ENCODE measurements around the gene TREM2. TPM values are rescaled to one million over a fixed set of nuclear protein-coding genes. Genes with fewer than 3 reads are reported as not detected.

Gene TREM2
- total and polyA plus RNA-seq, 2 donors (not counting 1 experiment from before 2014, with no cell fraction given) = 0.17 TPM; not detected in 1

DNA sequence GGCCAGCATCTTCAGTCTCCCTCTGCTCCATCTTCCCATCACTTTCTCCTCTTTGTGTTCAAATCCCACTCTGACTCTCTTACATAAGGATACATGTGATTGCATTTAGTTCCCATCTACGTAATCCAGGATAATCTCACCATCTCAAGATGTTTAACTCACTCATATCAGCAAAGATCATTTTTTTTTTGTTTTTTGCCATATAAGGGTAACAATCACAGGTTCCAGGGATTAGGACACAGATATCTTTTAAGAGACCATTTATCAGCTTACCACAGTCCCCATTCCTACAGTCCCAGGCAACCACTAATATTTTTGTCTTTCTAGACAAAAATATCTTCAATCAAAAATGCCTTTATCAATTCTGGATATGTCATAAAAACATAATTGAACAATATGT, 41.2 kb upstream of the TREM2 start:
- no peaks in the 10 kb centered on the region for H3K4me1 ChIP-seq (ENCODE audit: control insufficient read depth, extremely low read depth, insufficient read depth, low read length)
- H3K4me2 ChIP-seq (ENCODE audit: extremely low read depth, insufficient read depth, low read length) = no peak overlapping the region
- H3K9ac ChIP-seq (ENCODE audit: insufficient read depth, low read length) = no peak overlapping the region
- H3K27ac ChIP-seq (ENCODE audit: insufficient read depth, low read length) = no peak overlapping the region
- no peaks in the 10 kb centered on the region for H3K79me2 ChIP-seq (ENCODE audit: control insufficient read depth, insufficient read depth, low read length)
- H4K20me1 ChIP-seq (ENCODE audit: control insufficient read depth, extremely low read depth, insufficient read depth, low read length) = no peaks in the 10 kb centered on the region
- no peak for DNase-seq (ENCODE audit: low read depth in 2 of 2)
- no peak overlapping the region for H2AFZ ChIP-seq (ENCODE audit: low read length)
- no peaks in the 10 kb centered on the region for H3K36me3 ChIP-seq (ENCODE audit: control insufficient read depth, insufficient read depth, low read length)
- no peak for TF ChIP-seq EZH2 (IDR thresholded peaks at IDR 0.05; ENCODE audit: low read length, missing control alignments)
- TF ChIP-seq CTCF (conservative IDR thresholded peaks at IDR 0.05 in 1 of 2, IDR thresholded peaks at IDR 0.05 in 1 of 2; ENCODE audit: low read depth in 1 of 2, low read length in 2 of 2) = no peak
- no peak overlapping the region for H3K4me3 ChIP-seq (replicated peaks in 1 of 4; ENCODE audit: control extremely low read depth in 1 of 4, insufficient read depth in 1 of 4, low read depth in 3 of 4, low read length in 4 of 4)
- H3K27me3 ChIP-seq (ENCODE audit: control insufficient read depth, insufficient read depth, low read length) = no peaks in the 10 kb centered on the region
- H3K9me3 ChIP-seq (ENCODE audit: control insufficient read depth, insufficient read depth, low read depth, low read length) = no peaks in the 10 kb centered on the region

- H3K9me3 ChIP-seq (ENCODE audit: control insufficient read depth, insufficient read depth, low read depth, low read length) = no peaks in the 10 kb centered on the region
- no peak overlapping the region for H3K4me2 ChIP-seq (ENCODE audit: extremely low read depth, insufficient read depth, low read length)
- H3K79me2 ChIP-seq (ENCODE audit: control insufficient read depth, insufficient read depth, low read length) = no peaks in the 10 kb centered on the region
- no peaks in the 10 kb centered on the region for H4K20me1 ChIP-seq (ENCODE audit: control insufficient read depth, extremely low read depth, insufficient read depth, low read length)
- no peaks in the 10 kb centered on the region for H3K27me3 ChIP-seq (ENCODE audit: control insufficient read depth, insufficient read depth, low read length)
- H3K27ac ChIP-seq (ENCODE audit: insufficient read depth, low read length) = no peak overlapping the region
- H3K9ac ChIP-seq (ENCODE audit: insufficient read depth, low read length) = no peak overlapping the region
- DNase-seq (ENCODE audit: low read depth in 2 of 2) = no peak
- no peaks in the 10 kb centered on the region for H3K36me3 ChIP-seq (ENCODE audit: control insufficient read depth, insufficient read depth, low read length)
- TF ChIP-seq CTCF (conservative IDR thresholded peaks at IDR 0.05 in 1 of 2, IDR thresholded peaks at IDR 0.05 in 1 of 2; ENCODE audit: low read depth in 1 of 2, low read length in 2 of 2) (no peak), EZH2 (IDR thresholded peaks at IDR 0.05; ENCODE audit: low read length, missing control alignments) (no peak)
- H3K4me1 ChIP-seq (ENCODE audit: control insufficient read depth, extremely low read depth, insufficient read depth, low read length) = no peaks in the 10 kb centered on the region
- no peak overlapping the region for H2AFZ ChIP-seq (ENCODE audit: low read length)
- H3K4me3 ChIP-seq (replicated peaks in 1 of 4; ENCODE audit: control extremely low read depth in 1 of 4, insufficient read depth in 1 of 4, low read depth in 3 of 4, low read length in 4 of 4) = no peak overlapping the region
These were observed 38.9 kb upstream of the TREM2 start for GRCh38 chr6:41201764-41202173.

GRCh38 chr6:41200901-41201763, 38.2 kb upstream of the TREM2 start, which contains the start of gene TREML2:
Gene TREML2, minus strand, starts transcription at chr6:41201149. Its CDS starts 141 bp downstream, at chr6:41201008.
- no peak within 1 kb of the TSS for H3K4me2 ChIP-seq (ENCODE audit: extremely low read depth, insufficient read depth, low read length)
- H3K36me3 ChIP-seq (ENCODE audit: control insufficient read depth, insufficient read depth, low read length) = no peaks in the 10 kb centered on the region
- no peak within 1 kb of the TSS for H3K27ac ChIP-seq (ENCODE audit: insufficient read depth, low read length)
- TF ChIP-seq CTCF (conservative IDR thresholded peaks at IDR 0.05 in 1 of 2, IDR thresholded peaks at IDR 0.05 in 1 of 2; ENCODE audit: low read depth in 1 of 2, low read length in 2 of 2) (no peak), EZH2 (IDR thresholded peaks at IDR 0.05; ENCODE audit: low read length, missing control alignments) (no peak)
- H3K9ac ChIP-seq (ENCODE audit: insufficient read depth, low read length) = no peak within 1 kb of the TSS
- no peak within 1 kb of the TSS for H3K4me3 ChIP-seq (replicated peaks in 1 of 4; ENCODE audit: control extremely low read depth in 1 of 4, insufficient read depth in 1 of 4, low read depth in 3 of 4, low read length in 4 of 4)
- DNase-seq (ENCODE audit: low read depth in 2 of 2) = no peak
- H2AFZ ChIP-seq (ENCODE audit: low read length) = no peak within 1 kb of the TSS
- no peaks in the 10 kb centered on the region for H3K4me1 ChIP-seq (ENCODE audit: control insufficient read depth, extremely low read depth, insufficient read depth, low read length)
- H3K79me2 ChIP-seq (ENCODE audit: control insufficient read depth, insufficient read depth, low read length) = no peaks in the 10 kb centered on the region
- no peaks in the 10 kb centered on the region for H3K9me3 ChIP-seq (ENCODE audit: control insufficient read depth, insufficient read depth, low read depth, low read length)
- no peaks in the 10 kb centered on the region for H4K20me1 ChIP-seq (ENCODE audit: control insufficient read depth, extremely low read depth, insufficient read depth, low read length)
- no peaks in the 10 kb centered on the region for H3K27me3 ChIP-seq (ENCODE audit: control insufficient read depth, insufficient read depth, low read length)
